ENCODE measurements around the gene NCOA1. TPM values are rescaled to one million over a fixed set of nuclear protein-coding genes. Genes with fewer than 3 reads are reported as not detected.

The NCOA1 gene
- total and polyA plus RNA-seq, 2 of the 4 experiments (the other 2 are of a cell fraction): 6.7 to 11.3 TPM

- H4K5ac ChIP-seq (ENCODE audit: low read depth, low read length): no peak overlapping the region
- no peak overlapping the region for H4K8ac ChIP-seq (ENCODE audit: low read depth in 2 of 2, low read length in 2 of 2)
- WGBS, 2 experiments (ENCODE audit: extremely low coverage in 2 of 2, insufficient read length in 1 of 2): no CpG with 5 or more reads among the region's 7 CpGs
- no peak overlapping the region for H4K91ac ChIP-seq (ENCODE audit: insufficient read depth, low read depth, low read length)
- H3K27me3 ChIP-seq (ENCODE audit: control insufficient read depth, insufficient read depth, low read length): no peaks in the 10 kb centered on the region
- no peak overlapping the region for H2AK5ac ChIP-seq (ENCODE audit: low read depth, low read length)
- no peak overlapping the region for H3K9ac ChIP-seq (ENCODE audit: low read depth, low read length)
- CTCF ChIA-PET: no interaction called here
- no peak overlapping the region for H2AK9ac ChIP-seq (replicated peaks; ENCODE audit: low read depth, low read length, poor library complexity)
- DNase-seq: no peak
- peaks cover 4 to 7% of the 10 kb centered on the region in 2 experiments; a peak in 2 of 4 replicates for H3K79me1 ChIP-seq (ENCODE audit: low read depth in 1 of 2, low read length in 2 of 2)
- in situ Hi-C loops (cut with MboI; ENCODE audit: low sequenced_read_pairs): no loop called here
- no peak overlapping the region for H2BK15ac ChIP-seq (ENCODE audit: low read depth, low read length)
- ATAC-seq (ENCODE audit: low read depth): no peak
- H3K9me3 ChIP-seq (ENCODE audit: control insufficient read depth, insufficient read depth, low read length): 0 out of 2 replicates have a peak, but pooled peaks cover 2% of the 10 kb centered on the region
- H3K18ac ChIP-seq (ENCODE audit: low read depth, low read length): no peak overlapping the region
- TF ChIP-seq MAZ (IDR thresholded peaks at IDR 0.05; ENCODE audit: borderline replicate concordance, low read depth, low read length) (no peak), CEBPB (IDR thresholded peaks at IDR 0.05; ENCODE audit: low read depth, low read length) (no peak), POLR2A (IDR thresholded peaks at IDR 0.05; ENCODE audit: low read depth, low read length) (no peak), RCOR1 (IDR thresholded peaks at IDR 0.05; ENCODE audit: insufficient replicate concordance, low read length) (no peak), CHD1 (IDR thresholded peaks at IDR 0.05; ENCODE audit: low read depth, low read length) (no peak), RFX5 (IDR thresholded peaks at IDR 0.05; ENCODE audit: low read depth, low read length) (no peak), MAFK (IDR thresholded peaks at IDR 0.05; ENCODE audit: low read depth, low read length) (no peak)
- POLR2A ChIA-PET (ENCODE audit: unreplicated experiment): no interaction called here
- no peak overlapping the region for H3K14ac ChIP-seq (replicated peaks; ENCODE audit: low read depth, low read length)
- dilution Hi-C loops (cut with HindIII; ENCODE audit: low sequenced_read_pairs, unreplicated experiment): no loop called here
- intact Hi-C loops (cut with micrococcal nuclease): no loop called here
- H3K4me2 ChIP-seq (ENCODE audit: low read depth, low read length): no peak overlapping the region
- no peak overlapping the region for H2AFZ ChIP-seq (replicated peaks; ENCODE audit: low read length, poor library complexity)
- H3K4me3 ChIP-seq (ENCODE audit: insufficient read depth, low read depth, low read length): no peak overlapping the region
- H2BK5ac ChIP-seq (ENCODE audit: low read depth, low read length, poor library complexity, severe bottlenecking): no peak overlapping the region
- H3K56ac ChIP-seq (ENCODE audit: extremely low read depth, insufficient read depth, low read length): no peak overlapping the region
- H3K36me3 ChIP-seq (ENCODE audit: control insufficient read depth, insufficient read depth, low read length): peaks cover 5% of the 10 kb centered on the region; the same call in 1 of the 2 replicates
- no peak overlapping the region for H3K4ac ChIP-seq (ENCODE audit: low read depth, low read length)
- H4K20me1 ChIP-seq (ENCODE audit: insufficient read depth, low read length): peaks cover 5% of the 10 kb centered on the region
- no peaks in the 10 kb centered on the region; the same call in 1 of the 2 replicates for H3K9me1 ChIP-seq (ENCODE audit: insufficient read depth, low read length)
- no peak overlapping the region for H2BK20ac ChIP-seq (ENCODE audit: low read depth, low read length)
- H3K23ac ChIP-seq (ENCODE audit: low read depth, low read length): no peak overlapping the region
- H3K4me1 ChIP-seq (ENCODE audit: control insufficient read depth, insufficient read depth, low read length): no peaks in the 10 kb centered on the region
- no peak overlapping the region for H2BK120ac ChIP-seq (ENCODE audit: low read depth, low read length)
- no TSS peak for BruUV-seq (replicated peaks)
- H3K27ac ChIP-seq (ENCODE audit: insufficient read depth, low read length): no peak overlapping the region
These were observed 67.9 kb downstream of the NCOA1 start for GRCh38 chr2:24558781-24559472.

Measured in IMR-90 (cell line).